B cell (primary cell): Measurements from ENCODE around the gene BABAM2.

Experiments
- EZH2 ChIP-seq: IDR thresholded peaks from 2 replicates; pipeline ENCODE4 v1.6.1; 2012; ENCODE audit warnings: borderline replicate concordance, low read depth, mild to moderate bottlenecking, moderate library complexity, low read length; ENCODE audit not compliant: insufficient read depth, poor library complexity, severe bottlenecking
- TF ChIP-seq, protein P1 (sequence below): fragments of 200-600 bp; IDR thresholded peaks from one replicate; pipeline ENCODE4 v1.8.0; 2022; ENCODE audit warnings: antibody characterized with exemption, mild to moderate bottlenecking

DNA sequence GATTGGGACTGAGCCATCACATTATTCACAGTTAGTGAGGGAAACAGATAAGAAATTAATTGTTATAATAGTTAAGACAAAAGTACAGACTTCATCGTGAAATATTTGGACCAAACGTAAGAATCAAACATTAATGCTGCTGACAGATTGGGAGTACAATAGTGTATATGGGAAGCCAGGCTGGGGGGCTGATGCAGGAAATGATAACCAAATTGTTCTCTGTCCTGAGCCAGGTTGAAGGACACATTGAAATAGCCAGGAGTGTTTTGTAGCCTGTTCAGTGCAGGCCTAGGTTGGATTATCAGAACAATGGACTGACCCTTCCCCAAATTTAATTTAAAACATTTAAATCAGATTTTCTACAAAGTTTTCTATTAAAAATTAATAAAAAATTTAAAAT, 203.2 kb downstream of the BABAM2 start:
- TF ChIP-seq, protein P1, sequence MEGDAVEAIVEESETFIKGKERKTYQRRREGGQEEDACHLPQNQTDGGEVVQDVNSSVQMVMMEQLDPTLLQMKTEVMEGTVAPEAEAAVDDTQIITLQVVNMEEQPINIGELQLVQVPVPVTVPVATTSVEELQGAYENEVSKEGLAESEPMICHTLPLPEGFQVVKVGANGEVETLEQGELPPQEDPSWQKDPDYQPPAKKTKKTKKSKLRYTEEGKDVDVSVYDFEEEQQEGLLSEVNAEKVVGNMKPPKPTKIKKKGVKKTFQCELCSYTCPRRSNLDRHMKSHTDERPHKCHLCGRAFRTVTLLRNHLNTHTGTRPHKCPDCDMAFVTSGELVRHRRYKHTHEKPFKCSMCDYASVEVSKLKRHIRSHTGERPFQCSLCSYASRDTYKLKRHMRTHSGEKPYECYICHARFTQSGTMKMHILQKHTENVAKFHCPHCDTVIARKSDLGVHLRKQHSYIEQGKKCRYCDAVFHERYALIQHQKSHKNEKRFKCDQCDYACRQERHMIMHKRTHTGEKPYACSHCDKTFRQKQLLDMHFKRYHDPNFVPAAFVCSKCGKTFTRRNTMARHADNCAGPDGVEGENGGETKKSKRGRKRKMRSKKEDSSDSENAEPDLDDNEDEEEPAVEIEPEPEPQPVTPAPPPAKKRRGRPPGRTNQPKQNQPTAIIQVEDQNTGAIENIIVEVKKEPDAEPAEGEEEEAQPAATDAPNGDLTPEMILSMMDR, result no peak
- TF ChIP-seq EZH2, result no peak
